Peyer's patch (tissue), 4 donors: ENCODE data around the gene UGT2B11.

Experiments
- POLR2A ChIP-seq, 2 donors: fragments of 450-650 bp; IDR thresholded peaks; one replicate each; pipeline ENCODE4 v1.5.1; 2017; ENCODE audit warnings: antibody characterized with exemption in 2 of 2, mild to moderate bottlenecking in 2 of 2, moderate library complexity in 2 of 2
- TF ChIP-seq, protein P1 (sequence below), 6 experiments: fragments of 450-650 bp in 4 of 6; fragments of 200-600 bp in 2 of 6; sonication (generic) in 1 of 6; IDR thresholded peaks; one replicate each; pipeline ENCODE4 v1.5.1; 2017 to 2019; ENCODE audit warnings: antibody characterized with exemption in 6 of 6, mild to moderate bottlenecking in 3 of 6, moderate library complexity in 1 of 6

DNA sequence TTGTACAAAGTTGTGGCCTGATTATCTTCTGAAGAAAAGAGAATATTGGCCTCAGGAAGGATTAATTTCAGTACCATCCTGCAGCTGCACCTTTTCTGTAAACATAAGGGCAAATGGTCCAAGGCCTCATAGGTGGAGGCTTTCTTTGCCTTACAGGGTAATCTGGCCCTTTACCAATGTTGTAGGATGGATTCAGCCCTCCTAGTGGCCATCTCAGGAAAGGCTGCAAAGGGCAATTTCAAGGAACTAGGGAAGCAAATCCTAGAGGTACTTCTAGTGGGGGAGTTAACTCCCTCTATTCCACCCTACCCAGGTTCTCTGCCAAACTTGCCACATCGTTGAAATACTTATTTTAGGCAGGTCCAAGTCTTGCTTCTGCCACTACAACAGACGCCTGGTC lies 57.6 kb downstream of the UGT2B11 start:
- TF ChIP-seq, protein P1, sequence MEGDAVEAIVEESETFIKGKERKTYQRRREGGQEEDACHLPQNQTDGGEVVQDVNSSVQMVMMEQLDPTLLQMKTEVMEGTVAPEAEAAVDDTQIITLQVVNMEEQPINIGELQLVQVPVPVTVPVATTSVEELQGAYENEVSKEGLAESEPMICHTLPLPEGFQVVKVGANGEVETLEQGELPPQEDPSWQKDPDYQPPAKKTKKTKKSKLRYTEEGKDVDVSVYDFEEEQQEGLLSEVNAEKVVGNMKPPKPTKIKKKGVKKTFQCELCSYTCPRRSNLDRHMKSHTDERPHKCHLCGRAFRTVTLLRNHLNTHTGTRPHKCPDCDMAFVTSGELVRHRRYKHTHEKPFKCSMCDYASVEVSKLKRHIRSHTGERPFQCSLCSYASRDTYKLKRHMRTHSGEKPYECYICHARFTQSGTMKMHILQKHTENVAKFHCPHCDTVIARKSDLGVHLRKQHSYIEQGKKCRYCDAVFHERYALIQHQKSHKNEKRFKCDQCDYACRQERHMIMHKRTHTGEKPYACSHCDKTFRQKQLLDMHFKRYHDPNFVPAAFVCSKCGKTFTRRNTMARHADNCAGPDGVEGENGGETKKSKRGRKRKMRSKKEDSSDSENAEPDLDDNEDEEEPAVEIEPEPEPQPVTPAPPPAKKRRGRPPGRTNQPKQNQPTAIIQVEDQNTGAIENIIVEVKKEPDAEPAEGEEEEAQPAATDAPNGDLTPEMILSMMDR (IDR thresholded peaks at IDR 0.05): peak in 2 of 6 experiments; percentile 6 to 29
- TF ChIP-seq POLR2A (IDR thresholded peaks at IDR 0.05): no peak
